ENCODE data around the gene TARP.

TARP gene

DNA sequence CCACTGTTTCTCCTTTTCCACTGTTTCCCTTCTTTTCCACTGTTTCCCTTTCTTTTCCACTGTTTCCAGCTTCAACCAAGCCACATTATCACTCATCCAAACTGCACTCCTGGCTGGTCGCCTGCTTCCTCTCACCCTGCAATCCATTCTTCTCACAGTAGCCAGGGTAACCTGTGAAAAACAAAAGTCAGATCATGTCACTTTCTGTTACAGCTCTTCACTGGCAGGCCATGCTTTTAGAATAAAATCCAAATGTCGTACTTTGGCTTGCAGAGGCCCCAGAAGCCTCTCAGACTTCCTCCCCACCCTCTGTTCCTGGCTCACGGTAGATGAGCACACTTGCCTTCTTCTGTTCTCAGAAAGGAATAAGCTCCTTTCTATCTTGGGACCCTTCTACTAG, 61.5 kb downstream of the TARP start:
- no peak for DNase-seq

DNA sequence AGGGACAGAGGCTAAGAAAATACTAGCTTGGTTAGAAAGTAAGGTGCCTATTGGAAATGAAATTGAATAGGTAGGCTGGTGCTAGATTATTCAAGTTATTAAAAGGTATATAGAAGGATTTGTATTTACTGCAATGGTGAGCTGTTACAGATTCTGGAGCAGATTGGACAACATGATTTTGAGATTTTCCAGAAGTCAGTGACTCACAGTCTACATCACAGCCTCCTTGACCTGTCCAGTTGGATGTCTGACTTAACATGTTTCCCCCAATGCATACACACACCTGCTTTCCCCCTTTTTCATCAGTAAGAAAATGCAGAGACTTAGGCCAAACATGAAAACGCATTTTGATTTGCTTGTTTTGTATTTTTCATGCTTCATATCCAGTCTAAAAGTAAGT, 62.0 kb downstream of the TARP start:
- DNase-seq, result no peak

All from inflammatory macrophage treated with lipopolysaccharide for 4 hours (primary cell).